Neuron (in vitro differentiated cells): ENCODE results near the gene PBRM1.
"Not testable (repeated sequence)": the region's sequence is repeated elsewhere in the genome, so short reads cannot be mapped to it uniquely, and the experiment has no call there.

Experiments
- H2AFZ ChIP-seq: one replicate; pipeline ENCODE4 v1.6.1; 2013; ENCODE audit warnings: low read depth, mild to moderate bottlenecking, inconsistent platforms, low read length, moderate library complexity
- H3K27me3 ChIP-seq: one replicate; pipeline ENCODE4 v1.6.1; 2013; ENCODE audit warnings: low read length; ENCODE audit not compliant: insufficient read depth
- H3K36me3 ChIP-seq: one replicate; pipeline ENCODE4 v1.6.1; 2013; ENCODE audit warnings: low read length; ENCODE audit not compliant: insufficient read depth
- H3K4me1 ChIP-seq: one replicate; pipeline ENCODE4 v1.6.1; 2013; ENCODE audit warnings: low read length; ENCODE audit not compliant: insufficient read depth
- H3K4me3 ChIP-seq: 2 replicates; pipeline ENCODE4 v1.5.1; 2013; ENCODE audit warnings: mild to moderate bottlenecking, low read length, moderate library complexity
- H3K9me3 ChIP-seq: one replicate; pipeline ENCODE4 v1.6.1; 2013; ENCODE audit warnings: low read length

PBRM1 gene

GRCh38 chr3:52685709-52686691, at the start of gene PBRM1, which contains the start of gene GNL3:
PBRM1 (minus strand) TSS chr3:52685913.
GNL3 (plus strand) TSS chr3:52686032; CDS start chr3:52686093, 61 bp downstream.
- peak within 1 kb of the TSS; percentile 86 for H3K4me3 ChIP-seq
- H3K9me3 ChIP-seq = no peaks in the 10 kb centered on the region
- peaks cover 44% of the 10 kb centered on the region for H3K36me3 ChIP-seq
- no peak within 1 kb of the TSS for H2AFZ ChIP-seq
- no peaks in the 10 kb centered on the region for H3K27me3 ChIP-seq
- H3K4me1 ChIP-seq = peaks cover 33% of the 10 kb centered on the region

DNA sequence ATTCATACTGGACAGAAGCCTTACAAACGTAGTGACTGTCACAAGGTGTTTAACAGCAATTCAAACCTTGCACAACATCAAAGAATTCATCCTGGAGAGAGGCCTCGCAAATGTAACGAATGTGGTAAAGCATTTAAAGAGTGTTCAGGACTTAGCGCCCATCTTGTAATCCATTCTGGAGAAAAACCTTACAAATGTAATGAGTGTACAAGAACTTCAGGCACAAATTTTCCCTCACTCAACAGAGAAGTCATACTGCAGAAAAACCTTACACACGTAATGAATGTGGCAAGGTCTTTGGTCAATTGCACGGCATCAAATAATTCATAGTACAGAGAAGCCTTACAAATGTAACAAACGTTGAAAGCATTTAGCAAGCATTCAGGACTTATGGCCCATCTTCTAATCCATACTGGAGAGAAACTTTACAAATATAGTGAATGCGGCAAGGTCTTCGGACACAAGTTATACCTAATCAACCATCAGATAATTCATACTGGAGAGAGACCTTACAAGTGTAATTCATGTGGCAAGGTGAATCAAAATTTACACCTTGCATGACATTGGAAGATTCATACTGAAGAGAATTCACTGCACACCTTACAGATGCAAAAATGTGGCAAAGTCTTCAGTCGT, 47.7 kb upstream of the PBRM1 start:
- Histone ChIP-seq H3K36me3 (peaks cover 79% of the 10 kb centered on the region), H3K9me3 (peaks cover 36% of the 10 kb centered on the region), H3K4me1 (no peaks in the 10 kb centered on the region), H2AFZ (no peak overlapping the region), H3K4me3 (no peak overlapping the region), H3K27me3 (no peaks in the 10 kb centered on the region)

GRCh38 chr3:52731590-52731989, 45.9 kb upstream of the PBRM1 start:
- no peaks in the 10 kb centered on the region for H3K4me1 ChIP-seq
- H3K27me3 ChIP-seq = no peaks in the 10 kb centered on the region
- no peak overlapping the region for H3K4me3 ChIP-seq
- H3K9me3 ChIP-seq = peaks cover 36% of the 10 kb centered on the region
- no peak overlapping the region for H2AFZ ChIP-seq
- peaks cover 68% of the 10 kb centered on the region for H3K36me3 ChIP-seq

DNA sequence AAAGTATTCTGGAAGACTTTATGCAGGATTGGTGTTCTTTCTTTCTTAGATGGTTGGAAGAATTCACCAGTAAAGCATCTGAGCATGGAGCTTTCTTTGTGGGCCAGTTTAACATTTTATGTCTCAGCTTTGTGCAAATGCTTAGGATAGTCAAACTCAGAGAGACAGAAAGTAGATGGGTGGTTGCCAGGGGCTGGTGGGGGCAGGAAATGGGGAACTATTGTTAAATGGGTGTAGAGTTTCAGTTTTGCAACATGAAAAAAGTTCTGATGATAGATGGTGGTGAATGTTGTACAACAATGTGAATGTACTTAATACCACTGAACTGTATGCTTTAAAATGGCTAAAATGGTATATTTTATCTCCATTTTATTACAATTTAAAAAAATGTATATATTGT, 45.0 kb upstream of the PBRM1 start:
- peaks cover 36% of the 10 kb centered on the region for H3K9me3 ChIP-seq
- H3K4me3 ChIP-seq = no peak overlapping the region
- H3K27me3 ChIP-seq = no peaks in the 10 kb centered on the region
- no peaks in the 10 kb centered on the region for H3K4me1 ChIP-seq
- peaks cover 61% of the 10 kb centered on the region for H3K36me3 ChIP-seq
- H2AFZ ChIP-seq = no peak overlapping the region

- H3K27me3 ChIP-seq = not testable (repeated sequence)
- H3K36me3 ChIP-seq = peaks cover 43% of the 10 kb centered on the region
Measured at GRCh38 chr3:52728753-52729152, 43.0 kb upstream of the PBRM1 start.

GRCh38 chr3:52724511-52724910, 38.8 kb upstream of the PBRM1 start:
- Histone ChIP-seq H3K4me1 (no peaks in the 10 kb centered on the region), H3K9me3 (peaks cover 12% of the 10 kb centered on the region), H2AFZ (no peak overlapping the region), H3K4me3 (no peak overlapping the region), H3K36me3 (peaks cover 26% of the 10 kb centered on the region), H3K27me3 (no peaks in the 10 kb centered on the region)

More at GRCh38 chr3:52728753-52729152, 43.0 kb upstream of the PBRM1 start:
- H3K4me3 ChIP-seq, H2AFZ ChIP-seq, H3K4me1 ChIP-seq: not testable (repeated sequence)
- H3K9me3 ChIP-seq = peaks cover 29% of the 10 kb centered on the region

DNA sequence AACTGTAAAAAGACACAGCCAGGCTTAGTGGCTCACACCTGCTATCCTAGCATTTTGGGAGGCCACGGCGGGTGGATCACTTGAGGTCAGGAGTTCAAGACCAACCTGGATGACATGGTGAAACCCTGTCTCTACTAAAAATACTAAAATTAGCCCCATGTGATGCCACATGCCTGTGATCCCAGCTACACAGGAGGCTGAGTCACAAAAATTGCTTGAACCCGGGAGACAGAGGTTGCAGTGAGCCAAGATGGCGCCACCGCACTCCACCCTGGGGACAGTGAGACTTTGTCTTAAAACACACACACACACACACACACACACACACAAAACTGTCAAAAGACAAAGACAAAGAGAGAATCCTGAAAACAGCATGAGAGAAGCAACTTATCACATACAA, 38.2 kb upstream of the PBRM1 start:
- Histone ChIP-seq H3K27me3 (no peaks in the 10 kb centered on the region), H3K4me3 (no peak overlapping the region), H3K9me3 (peaks cover 15% of the 10 kb centered on the region), H3K4me1 (no peaks in the 10 kb centered on the region), H2AFZ (no peak overlapping the region), H3K36me3 (peaks cover 29% of the 10 kb centered on the region)

DNA sequence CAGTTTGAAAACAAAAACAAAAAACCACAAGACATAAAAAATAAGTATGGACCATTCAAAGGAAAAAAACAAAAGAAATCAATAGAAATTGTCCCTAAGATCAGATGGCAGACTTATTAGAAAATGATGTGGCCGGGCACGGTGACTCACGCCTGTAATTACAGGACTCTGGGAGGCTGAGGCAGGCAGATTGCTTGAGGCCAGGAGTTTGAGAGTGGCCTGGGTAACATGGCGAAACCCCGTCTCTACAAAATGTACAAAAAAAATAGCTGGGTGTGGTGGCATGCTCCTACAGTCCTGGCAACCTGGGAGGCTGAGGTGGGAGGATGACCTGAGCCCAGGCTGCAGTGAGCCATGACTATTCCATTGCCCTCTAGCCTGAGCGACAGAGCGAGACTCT, 36.8 kb upstream of the PBRM1 start:
- Histone ChIP-seq H2AFZ (no peak overlapping the region), H3K4me1 (no peaks in the 10 kb centered on the region), H3K36me3 (peaks cover 30% of the 10 kb centered on the region), H3K27me3 (no peaks in the 10 kb centered on the region), H3K4me3 (no peak overlapping the region), H3K9me3 (peaks cover 15% of the 10 kb centered on the region)

DNA sequence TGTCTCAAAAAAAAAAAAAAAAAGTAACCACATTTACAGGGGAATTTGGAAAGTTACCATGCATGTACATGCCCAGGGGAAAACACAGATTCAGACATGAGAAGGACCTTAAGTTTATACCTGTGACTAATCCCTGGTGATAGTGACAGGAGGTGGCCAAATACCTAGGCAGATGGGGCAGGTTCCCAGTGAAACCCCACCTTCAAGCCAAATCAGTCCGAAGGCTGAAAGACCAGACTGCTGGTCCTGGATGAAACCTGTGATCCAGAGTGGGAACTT, 36.0 kb upstream of the PBRM1 start:
- H3K36me3 ChIP-seq = peaks cover 31% of the 10 kb centered on the region
- no peak overlapping the region for H3K4me3 ChIP-seq

GRCh38 chr3:52721002-52721729, 35.5 kb upstream of the PBRM1 start:
- H3K4me1 ChIP-seq = no peaks in the 10 kb centered on the region
- peaks cover 15% of the 10 kb centered on the region for H3K9me3 ChIP-seq
- H2AFZ ChIP-seq = no peak overlapping the region
- H3K36me3 ChIP-seq = peaks cover 33% of the 10 kb centered on the region
- H3K4me3 ChIP-seq = no peak overlapping the region
- no peaks in the 10 kb centered on the region for H3K27me3 ChIP-seq

More for the DNA sequence above, 36.0 kb upstream of the PBRM1 start:
- no peak overlapping the region for H2AFZ ChIP-seq
- peaks cover 15% of the 10 kb centered on the region for H3K9me3 ChIP-seq
- no peaks in the 10 kb centered on the region for H3K27me3 ChIP-seq
- no peaks in the 10 kb centered on the region for H3K4me1 ChIP-seq

DNA sequence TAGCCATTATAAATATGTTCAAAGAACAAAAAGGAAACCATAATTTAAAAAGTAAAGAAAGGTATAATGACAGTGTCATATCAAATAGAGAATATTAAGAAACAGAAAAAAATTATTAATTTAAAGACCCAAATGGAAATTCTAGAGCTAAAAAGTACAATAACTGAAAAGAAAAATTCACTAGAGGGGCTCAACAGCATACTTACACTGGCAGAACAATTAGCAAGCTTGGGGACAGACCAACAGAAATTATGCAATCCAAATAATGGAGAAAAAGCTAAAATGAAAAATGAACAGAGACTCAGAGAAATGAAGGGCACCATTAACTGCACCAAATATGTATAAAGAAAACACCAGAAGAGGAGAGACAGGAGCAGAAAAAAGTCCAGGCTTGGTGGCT, 33.9 kb upstream of the PBRM1 start:
- Histone ChIP-seq H3K4me1 (no peaks in the 10 kb centered on the region), H3K4me3 (no peak overlapping the region), H3K27me3 (no peaks in the 10 kb centered on the region), H3K9me3 (peaks cover 15% of the 10 kb centered on the region), H2AFZ (no peak overlapping the region), H3K36me3 (peaks cover 40% of the 10 kb centered on the region)

- H3K4me3 ChIP-seq = no peak overlapping the region
Measured at GRCh38 chr3:52715714-52716305, 30.1 kb upstream of the PBRM1 start.

More at GRCh38 chr3:52715714-52716305, 30.1 kb upstream of the PBRM1 start:
- Histone ChIP-seq H3K4me1 (no peaks in the 10 kb centered on the region), H3K9me3 (peaks cover 8% of the 10 kb centered on the region), H3K36me3 (peaks cover 39% of the 10 kb centered on the region), H2AFZ (no peak overlapping the region), H3K27me3 (no peaks in the 10 kb centered on the region)
